Ovary (tissue), 3 donors: ENCODE data around the gene GPRC5C.

Experiments used
- CTCF ChIP-seq, 3 donors: fragments of 450-650 bp in 2 of 3; fragments of 200-600 bp in 1 of 3; IDR thresholded peaks; one replicate each; pipeline versions ENCODE4 v1.5.1 to v1.8.0; 2016 to 2022; ENCODE audit warnings: antibody characterized with exemption in 3 of 3, mild to moderate bottlenecking in 1 of 3
- EP300 ChIP-seq: sonication (generic); formaldehyde crosslinking; IDR thresholded peaks from one replicate; pipeline ENCODE4 v1.6.1; 2017; ENCODE audit warnings: antibody characterized with exemption
- POLR2A ChIP-seq: fragments of 450-650 bp; IDR thresholded peaks from one replicate; pipeline ENCODE4 v1.6.1; 2017; ENCODE audit warnings: antibody characterized with exemption, mild to moderate bottlenecking, moderate library complexity
- donor health status: DM: no; HTN: no; CAD: no.

GRCh38 chr17:74450231-74450630 is 18.3 kb downstream of the GPRC5C start:
- TF ChIP-seq CTCF (IDR thresholded peaks at IDR 0.05) (no peak), POLR2A (no peak), EP300 (no peak)
